ENCODE results near the gene SLC22A2.

Gene SLC22A2

DNA sequence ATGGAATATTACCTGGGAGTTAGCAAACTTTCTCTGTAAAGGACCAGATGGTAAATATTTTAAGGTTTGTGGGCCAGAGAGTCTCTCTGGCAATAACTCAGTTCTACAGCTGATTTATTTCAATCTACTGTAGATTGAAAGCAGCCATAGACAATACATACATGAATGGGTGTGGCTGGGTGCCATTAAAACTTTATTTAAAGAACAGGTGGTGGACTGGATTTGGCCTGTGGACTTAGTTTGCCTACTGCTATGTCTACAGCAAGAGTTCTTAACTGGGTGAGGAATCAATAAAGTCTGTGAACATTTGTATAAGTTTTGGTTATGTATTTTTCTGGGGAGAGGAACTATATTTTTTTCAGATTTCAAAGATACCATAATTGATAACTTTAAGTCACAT, 55.1 kb downstream of the SLC22A2 start:
- no peak for DNase-seq

DNA sequence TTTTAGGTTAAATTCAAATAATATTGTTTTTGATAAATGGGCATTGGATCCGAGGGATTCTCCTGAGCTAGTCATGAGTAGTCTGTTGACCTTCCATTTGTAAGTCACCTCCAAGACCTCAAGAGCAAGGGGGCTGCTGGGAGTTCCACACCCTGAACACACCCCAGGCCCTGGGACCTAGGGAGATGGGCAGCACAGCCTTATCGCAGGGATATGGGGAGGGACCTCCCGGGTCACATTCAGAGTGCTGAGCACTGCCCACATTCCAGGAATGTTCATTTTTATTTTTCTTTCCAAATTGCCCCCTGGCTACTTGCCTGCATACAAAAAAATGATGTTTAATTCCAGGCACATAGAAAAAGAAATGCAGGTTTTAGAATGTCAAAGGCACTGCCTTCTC, 55.5 kb downstream of the SLC22A2 start:
- no peak for DNase-seq

DNA sequence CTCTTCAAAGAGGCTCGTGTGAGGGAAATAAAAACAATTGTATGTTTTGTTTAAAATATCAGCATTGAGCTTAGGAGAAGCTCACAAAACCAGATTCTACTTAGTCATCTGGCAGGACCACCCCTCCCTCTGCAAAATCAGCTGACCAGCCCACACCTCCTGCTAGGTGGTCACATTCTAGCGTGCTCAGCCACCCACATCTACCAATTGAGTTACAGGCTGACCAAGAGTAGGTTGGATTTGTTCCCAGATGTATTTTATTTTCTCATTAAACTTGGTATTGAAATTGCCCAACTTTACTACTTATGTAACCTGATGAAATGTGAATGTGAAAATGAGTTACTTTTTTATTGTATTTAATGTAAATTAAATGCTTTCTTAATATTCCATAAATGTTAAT, 56.2 kb downstream of the SLC22A2 start:
- no peak for DNase-seq

DNA sequence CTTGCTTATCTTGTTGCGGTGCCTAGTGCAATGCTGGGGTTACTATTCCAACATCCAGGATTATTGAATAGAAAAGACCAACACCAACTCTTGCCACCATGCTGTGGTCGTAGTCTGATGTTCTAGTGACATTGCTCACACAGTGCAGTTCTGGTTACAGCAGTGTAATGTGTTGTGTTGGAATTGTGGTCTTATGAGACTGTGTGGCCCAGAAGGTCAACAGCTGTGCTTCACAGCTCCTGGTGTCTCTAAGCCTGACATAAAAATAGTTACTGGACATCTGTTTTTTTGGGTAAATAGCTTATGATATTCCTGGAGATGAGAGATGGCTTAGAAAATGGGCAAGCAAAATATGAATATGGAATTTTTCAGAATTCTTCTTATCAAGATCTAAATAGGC, 57.6 kb downstream of the SLC22A2 start:
- DNase-seq: no peak

DNA sequence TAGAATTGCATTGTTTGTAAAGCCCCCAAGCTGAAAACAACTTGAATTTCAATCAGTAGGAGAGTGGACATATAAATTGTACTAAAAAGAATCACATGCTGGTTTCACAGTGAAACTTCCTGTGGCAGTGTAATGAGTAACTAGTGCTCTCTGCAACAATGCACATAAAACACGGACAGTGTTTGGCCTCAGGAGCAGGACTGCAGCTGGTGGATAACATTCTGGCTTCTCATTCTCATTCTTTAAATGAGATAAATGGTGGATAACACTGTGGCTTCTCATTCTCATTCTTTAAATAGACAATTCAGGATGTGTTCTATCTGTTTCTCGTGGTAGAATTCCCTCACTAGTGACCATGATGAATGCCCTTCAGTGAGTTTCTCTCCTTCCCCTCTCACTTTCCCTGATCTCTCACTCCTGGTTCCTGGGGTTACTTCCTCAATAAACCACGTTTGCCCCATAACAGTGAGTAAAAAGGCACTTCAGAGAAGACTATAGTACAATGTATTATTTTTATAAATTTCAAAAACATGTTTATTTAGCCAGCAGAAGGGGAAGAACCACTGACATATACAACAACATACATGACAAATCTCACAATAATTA, 59.9 kb downstream of the SLC22A2 start:
- DNase-seq: no peak

DNA sequence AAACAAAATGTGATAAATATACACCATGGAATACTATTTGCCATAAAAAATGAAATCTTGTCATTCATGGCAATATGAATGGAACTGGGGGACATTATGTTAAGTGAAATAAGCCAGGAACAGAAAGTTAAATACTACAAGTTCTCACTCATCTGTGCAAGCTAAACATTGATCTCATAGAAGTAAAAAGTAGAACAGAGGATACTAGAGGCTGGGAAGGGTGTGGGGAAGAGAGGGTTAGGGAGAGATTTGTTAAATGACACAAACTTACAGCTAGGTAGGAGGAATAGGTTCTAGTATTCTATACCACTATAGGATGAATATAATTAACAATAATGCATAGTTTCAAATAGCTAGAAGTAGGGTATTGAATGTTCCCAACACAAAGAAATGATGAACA, 61.0 kb downstream of the SLC22A2 start:
- no peak for DNase-seq

DNA sequence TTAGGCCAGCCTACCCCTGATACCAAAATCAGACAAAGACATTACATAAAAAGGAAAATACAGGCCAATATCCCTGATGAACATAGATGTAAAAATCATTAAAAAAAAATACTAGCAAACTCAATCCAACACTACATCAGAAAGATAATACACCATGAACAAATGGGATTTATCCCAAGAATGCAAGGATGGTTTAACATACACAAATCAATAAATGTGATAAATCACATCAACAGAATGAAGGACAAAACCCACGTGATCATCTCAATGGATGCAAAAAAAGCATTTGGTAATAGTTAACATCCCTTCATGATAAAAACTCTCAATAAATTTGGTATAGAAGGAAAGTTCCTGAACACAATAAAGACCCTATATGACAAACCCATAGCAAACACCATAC, 63.8 kb downstream of the SLC22A2 start:
- no peak for DNase-seq

DNA sequence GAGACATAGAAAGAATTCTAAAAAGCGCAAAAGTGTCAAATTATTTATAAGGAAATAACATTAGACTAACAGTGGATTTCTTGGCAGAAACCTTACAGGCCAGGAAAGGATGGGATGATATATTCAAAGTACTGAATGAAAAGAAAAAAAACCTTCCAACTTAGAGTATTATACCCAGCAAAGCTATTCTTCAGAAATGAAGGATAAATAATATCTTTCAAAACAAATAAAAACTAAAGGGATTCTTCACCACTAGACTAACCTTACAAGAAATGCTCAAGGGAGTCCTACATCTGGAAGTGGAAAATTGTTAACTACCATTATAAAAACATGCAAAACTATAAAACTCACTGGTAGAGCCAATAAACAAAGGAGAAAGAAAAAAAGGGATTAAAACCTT, 65.8 kb downstream of the SLC22A2 start:
- no peak for DNase-seq

DNA sequence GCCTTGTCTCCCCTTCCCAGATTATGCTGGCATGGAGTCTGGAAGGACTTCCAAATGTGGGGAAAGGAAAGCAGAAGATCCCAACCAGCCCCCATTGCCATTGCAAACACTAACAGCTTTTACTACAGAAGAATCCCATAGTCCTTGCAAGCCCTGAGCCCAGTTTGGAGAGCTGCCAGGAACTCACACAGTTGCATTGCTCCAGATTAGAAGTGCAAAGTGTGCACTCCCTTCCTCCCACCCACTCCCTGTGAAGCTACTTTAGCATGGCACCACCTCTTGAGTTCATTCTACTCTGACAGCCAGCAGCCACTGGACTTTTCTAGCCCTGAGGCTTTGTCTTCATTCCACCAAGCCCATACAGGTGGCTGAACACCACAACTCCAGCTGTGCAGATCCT, 67.6 kb downstream of the SLC22A2 start:
- no peak for DNase-seq

DNA sequence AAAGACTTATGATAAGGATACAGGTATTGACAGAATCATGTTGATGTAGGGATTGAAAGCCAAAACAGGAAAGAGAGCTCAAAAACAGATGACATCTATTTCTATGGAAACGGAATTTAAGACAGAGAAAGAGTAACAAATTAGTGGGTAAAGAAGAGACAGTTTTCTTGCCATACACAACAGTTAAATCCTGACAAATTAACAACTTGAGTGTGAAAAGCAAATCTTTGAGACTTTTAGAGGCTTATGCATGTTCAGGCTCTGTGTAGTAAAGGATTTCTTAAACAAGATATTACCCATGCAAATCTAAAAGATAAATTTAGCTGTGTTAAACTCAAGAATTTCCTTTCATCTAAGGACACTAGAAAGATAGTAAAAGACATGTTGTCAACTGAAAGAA, 68.5 kb downstream of the SLC22A2 start:
- no peak for DNase-seq

DNA sequence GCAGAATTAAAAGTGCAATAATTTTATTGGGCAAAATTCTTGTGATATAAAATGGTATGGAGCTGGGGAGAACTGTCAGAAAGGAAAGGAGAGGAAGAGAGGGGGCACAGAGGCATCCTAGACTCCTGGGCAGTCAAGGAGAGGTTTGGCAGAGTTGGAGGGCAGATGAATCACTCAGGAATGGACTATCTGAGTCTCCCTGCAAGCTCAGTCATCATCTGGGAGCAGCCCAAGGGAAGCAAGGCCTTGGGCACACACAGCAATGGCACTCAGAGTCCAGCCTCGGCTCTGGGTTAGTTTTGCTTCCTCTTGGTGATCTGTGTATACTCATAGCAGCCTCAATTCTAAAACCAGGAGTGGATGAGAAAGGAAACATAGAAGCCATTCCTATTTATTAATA, 69.8 kb downstream of the SLC22A2 start:
- no peak for DNase-seq

DNA sequence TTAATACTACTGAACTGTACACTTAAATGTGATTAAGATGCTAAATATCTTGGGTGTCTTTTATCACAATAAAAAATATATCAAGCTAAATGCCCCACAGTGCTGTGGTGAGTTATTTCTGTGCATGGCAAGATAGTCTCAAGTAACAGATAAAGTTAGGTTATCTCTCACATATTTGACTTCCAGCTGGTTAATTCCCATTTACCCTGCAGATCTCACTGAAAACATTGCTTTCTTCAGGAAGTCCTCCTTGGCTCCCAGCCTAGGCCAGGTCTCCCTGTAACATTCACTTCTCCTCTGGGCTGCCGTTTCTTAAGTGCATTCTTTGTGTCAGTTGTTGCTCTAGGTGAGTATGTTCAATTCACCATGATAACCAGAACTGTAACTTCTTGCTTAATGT, 77.9 kb downstream of the SLC22A2 start:
- DNase-seq: no peak

DNA sequence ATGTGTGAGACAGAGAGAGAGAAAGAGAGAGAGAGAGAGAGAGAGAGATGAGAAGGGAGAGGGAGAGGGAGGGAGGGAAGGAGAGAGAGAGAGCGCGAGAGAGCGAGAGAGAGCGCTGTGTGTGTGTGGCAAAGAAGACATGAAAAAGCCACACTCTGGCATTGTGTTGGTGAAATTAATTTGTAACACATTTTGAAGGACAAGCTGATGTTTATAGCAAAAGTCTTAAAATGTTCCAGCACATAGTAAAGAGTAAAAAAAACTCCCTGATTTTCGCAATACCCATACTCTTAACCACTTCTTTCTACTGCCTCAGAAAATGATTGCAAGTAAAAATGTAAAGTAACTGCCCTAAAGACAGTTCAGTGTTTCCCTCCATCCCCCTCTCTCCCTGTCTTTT, 80.3 kb downstream of the SLC22A2 start:
- DNase-seq: no peak

DNA sequence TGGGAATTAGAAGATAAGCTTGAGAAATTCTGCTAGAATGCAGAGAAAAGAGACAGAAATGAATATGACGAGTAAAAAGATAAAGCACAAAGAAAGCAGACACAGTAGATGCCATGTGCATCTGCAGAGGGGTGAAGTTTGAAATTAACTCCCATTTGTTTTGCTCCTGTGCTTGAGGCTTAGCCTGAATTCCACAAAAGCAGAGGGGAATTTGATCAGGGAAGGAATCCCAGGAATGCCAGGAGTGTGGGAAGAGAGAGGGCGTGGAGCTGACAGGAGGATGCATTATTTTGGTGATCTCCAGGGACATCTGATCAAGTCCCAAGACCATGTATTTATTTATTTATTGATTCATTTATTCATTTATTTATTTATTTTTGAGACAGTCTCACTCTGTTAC, 81.4 kb downstream of the SLC22A2 start:
- DNase-seq: no peak

DNA sequence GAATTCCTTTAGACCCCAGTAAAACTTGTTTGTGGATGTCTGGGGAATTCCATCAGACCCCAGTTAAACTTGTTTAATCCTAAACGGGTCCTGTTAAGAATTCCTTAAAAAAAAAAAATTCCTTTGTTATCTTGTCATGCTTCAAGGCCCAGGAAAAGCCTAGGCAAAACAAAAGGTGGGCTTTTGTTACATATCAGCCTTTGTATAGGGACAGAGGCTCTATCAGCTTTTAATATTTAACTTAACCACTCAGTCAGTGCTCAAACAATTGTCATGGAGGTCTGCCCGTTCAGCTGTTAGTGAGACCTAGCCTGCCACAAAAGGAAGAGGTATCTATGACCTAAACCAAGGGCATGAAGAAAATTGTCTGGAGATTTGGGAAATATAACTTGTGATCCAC, 83.9 kb downstream of the SLC22A2 start:
- no peak for DNase-seq

DNA sequence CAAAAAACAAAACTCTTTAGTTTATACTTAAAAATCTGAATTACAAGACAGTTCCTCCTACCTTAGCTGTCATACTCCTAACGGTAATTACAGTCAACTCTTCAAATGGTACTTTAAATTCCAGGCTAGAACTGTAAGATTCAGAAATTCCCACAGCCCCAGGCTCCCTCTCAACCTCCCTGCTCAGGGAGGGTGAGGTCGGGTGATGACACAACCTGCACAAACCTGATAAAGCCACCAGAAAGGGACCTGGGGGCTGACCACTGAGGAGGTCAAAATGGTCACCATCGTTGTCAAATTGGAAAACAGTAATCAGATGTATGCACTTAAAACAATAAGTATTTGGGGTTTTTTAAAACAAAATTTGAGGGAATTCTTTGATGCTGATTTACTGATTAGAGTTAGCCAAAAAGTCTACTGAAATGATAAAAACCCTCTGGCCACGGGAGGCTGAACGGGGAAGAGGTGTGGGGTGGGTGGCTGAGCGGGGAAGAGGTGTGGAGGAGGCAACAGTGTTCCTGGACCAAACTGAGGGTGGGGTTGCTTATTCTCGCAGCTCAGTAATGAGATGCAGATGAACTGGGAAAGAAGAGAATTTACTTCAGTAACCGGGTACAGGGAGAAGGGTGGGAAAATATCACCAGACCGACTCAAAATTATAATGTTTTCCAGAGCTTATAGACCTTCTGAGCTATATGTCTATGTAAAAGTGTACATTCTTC, 84.7 kb downstream of the SLC22A2 start:
- DNase-seq: no peak

DNA sequence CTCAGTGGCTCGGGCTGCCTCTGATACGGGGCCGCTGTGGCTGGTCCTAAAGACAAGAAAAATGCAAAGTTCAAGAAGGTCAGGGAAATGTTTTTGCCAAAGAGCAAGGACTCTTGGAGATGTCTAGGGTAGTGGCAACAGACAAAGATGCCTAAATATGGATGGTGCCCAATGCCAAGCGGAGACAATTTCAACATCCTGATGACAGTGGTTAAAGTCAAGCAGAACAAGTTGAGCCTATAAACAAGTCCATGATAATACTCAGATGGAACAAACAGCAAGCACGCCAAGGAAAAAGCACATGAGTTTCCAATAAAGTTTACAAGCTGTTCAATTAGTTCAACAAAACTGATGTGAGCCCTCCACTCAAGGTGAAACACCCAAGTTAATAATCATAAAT, 85.9 kb downstream of the SLC22A2 start:
- no peak for DNase-seq

DNA sequence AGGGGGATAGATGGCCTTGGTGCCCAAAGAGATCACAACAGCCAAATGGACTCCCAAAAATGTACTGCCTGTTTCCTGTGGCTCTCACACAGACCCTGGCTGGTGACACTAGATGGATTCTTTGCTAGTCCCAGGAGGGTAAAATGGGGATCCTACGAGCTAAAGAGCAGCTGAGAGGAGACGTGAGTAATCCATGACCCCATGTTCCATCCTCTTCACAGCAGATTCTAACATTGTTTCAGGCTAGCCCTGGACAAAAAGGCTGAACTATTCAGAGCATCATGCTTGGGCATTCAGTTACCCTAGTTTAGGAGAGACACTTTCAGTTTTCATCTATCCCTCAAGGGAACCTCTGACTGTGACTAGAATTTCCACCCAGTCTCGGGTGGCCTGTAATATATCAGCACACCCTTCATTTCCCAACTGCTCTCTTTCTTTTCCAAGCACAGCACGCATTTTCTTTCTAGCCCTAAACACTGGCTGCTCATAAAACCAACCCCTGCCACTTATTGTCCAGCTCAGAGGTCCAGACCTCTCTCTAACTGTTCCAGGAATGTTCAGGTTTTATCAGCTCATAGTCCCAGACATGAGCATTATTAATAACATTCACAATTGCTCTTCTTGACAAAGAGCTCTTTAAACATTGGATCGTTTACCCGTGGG, 88.5 kb downstream of the SLC22A2 start:
- DNase-seq: no peak

DNA sequence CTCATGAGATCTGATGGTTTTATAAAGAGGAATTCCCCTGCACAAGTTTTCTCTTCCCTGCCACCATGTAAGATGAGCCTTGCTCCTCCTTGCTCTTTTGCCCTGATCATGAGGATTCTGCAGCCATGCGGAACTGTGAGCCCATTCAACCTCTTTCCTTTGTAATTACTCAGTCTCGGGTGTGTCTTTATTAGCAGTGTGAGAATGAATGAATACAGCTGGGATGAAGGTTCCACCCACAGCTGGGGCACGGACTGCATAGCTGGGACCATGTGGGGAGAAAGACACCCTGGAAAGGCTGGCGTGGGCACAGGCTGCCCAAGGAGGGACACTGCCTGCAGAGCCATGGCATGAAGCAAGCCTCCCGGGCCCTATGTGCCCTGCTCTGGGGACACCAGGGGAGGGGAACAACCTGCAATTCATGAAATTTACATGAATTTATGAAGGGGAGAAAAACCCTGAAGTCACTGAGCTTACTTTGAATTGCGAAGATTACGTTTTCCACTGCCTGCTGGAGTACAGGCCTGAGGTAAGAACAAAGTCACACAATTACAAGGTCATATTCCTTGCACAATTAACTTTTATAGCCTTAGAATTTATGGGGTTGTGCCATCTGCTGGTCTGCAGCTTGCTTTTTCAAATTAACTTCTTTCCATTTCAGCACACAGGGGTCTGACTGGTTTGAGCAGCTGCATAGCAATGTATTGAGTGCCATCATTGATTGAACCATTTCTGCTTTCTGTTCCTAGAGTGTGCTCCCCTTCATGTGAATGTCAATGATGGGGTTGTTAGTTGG, 90.8 kb downstream of the SLC22A2 start:
- no peak for DNase-seq

Data from T-helper 1 cell (primary cell).